K562 treated with DMSO at 1 percent for 4 hours (cell line): Measurements from ENCODE around the gene ZMYM2. TPM values are rescaled to one million over a fixed set of nuclear protein-coding genes. Genes with fewer than 3 reads are reported as not detected.

Experiments used
- total RNA-seq: library from RNA; unstranded; fragments of 300-600 nt; gene quantifications from 2 replicates; pipeline ENCODE4 v1.2.3, GENCODE V29; 2022; ENCODE audit not compliant: insufficient read depth

The ZMYM2 gene
- total RNA-seq = 17.3 and 23.1 TPM in 2 replicates

GRCh38 chr13:19958155-19959111, at the start of gene ZMYM2:
Gene ZMYM2, plus strand, starts transcription at chr13:19958727. Its CDS starts 34,346 bp downstream, at chr13:19993073.

Other genes starting within 250 kb of the ZMYM2 start
- gene PSPC1, start 175.8 kb upstream of the ZMYM2 start, total RNA-seq = 45.5 and 49.7 TPM in 2 replicates
- 3.3 and 5.8 TPM in 2 replicates for gene ZMYM5, start 95.1 kb upstream of the ZMYM2 start, total RNA-seq
- not detected in 2 replicates for gene GJA3, start 202.3 kb downstream of the ZMYM2 start, total RNA-seq
- not detected in 2 replicates for gene GJB2, start 234.2 kb downstream of the ZMYM2 start, total RNA-seq